ENCODE measurements around the gene MTFR1L. TPM values are rescaled to one million over a fixed set of nuclear protein-coding genes. Genes with fewer than 3 reads are reported as not detected.
A peak's percentile ranks its signal among the peaks of the same experiment; 100 is the strongest.

MTFR1L gene
- total and polyA plus RNA-seq, 9 of the 15 experiments (the other 6 are each of a cell fraction or from before 2014, with no cell fraction given): 41.4 to 98.5 (median 53.7) TPM

DNA sequence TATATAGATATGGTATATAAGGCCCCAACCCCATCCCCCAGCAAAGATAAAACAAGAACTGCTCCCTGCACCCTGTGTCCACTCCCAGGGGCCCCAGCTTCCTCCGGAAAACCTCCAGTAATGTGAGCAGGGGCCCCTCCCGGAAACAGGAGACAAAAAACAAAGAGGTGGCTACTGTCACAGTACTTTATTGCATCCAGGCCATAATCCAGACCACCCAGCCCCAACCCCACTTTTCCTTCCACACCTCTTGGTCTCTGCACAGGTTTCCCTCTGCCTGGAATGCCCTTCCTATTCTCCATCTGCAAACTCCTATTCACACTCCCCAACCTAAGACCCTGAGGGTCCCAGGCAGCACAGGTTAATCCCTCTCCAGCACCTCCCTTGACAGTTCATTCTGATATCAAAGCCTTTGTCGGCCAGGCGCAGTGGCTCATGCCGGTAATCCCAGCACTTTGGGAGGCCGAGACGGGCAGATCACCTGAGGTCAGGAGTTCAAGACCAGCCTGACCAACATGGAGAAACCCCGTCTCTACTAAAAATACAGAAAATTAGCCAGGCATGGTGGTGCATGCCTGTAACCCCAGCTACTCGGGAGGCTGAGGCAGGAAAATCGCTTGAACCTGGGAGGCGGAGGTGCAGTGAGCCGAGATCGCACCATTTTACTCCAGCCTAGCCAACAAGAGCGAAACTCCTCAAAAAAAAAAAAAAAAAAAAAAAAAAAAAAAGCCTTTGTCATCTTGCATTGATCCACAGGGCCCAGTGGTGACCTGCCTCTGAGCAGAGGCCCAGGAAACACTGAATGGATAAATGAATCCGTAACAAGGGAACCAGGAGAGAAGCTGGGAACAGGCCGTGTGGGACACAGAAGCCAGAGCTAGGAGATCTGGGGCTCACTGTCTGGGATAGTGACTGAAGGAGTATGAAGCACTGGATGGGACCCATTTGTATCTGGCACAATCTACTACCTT lies 41.8 kb downstream of the MTFR1L start:
- no peaks in the 10 kb centered on the region; the same call in 1 of the 2 replicates for H4K20me1 ChIP-seq (replicated peaks; ENCODE audit: control insufficient read depth, insufficient read depth, low read length)
- BruUV-seq (replicated peaks): no TSS peak
- 19% methylated on average over 15 of the region's 16 CpGs for WGBS (ENCODE audit: insufficient coverage, low coverage, missing lambda C conversion rate)
- no peaks in the 10 kb centered on the region for H3K9me1 ChIP-seq (ENCODE audit: control insufficient read depth, insufficient read depth, low read length)
- H2AFZ ChIP-seq (ENCODE audit: low read depth, low read length): peak overlapping the region; percentile 22
- peak overlapping the region; percentile 84 to 95; a peak in 3 of 4 replicates for H3K9ac ChIP-seq (ENCODE audit: insufficient read depth in 1 of 2, low read depth in 2 of 2, low read length in 2 of 2)
- peak overlapping the region; percentile 93 for H3K4me2 ChIP-seq (ENCODE audit: insufficient read depth, low read length)
- peaks cover 29 to 56% of the 10 kb centered on the region in 2 experiments for H3K4me1 ChIP-seq (replicated peaks in 1 of 2; ENCODE audit: control insufficient read depth in 2 of 2, insufficient read depth in 2 of 2, low read length in 2 of 2)
- ChIA-PET CTCF (ENCODE audit: low intra/inter-chr PET ratio) (no interaction called here), POLR2A (interaction anchor here (0.6 to 5.9 kb wide), 13 partner anchors 9 to 310 kb away, joined by 3 to 49 read pairs (median 4); partner anchors contain the start of gene ZNF593OS)
- H3K27ac ChIP-seq (ENCODE audit: extremely low read depth, low read depth, low read length): peak overlapping the region; percentile 92
- peak; percentile 51 to 92 (median 72) for DNase-seq (ENCODE audit: extremely low read depth in 1 of 4, low spot score in 3 of 4)
- intact Hi-C loops (cut with micrococcal nuclease): loop anchor here (5.0 kb wide), 1 partner anchor 371 kb away; the partner anchor contains the start of gene CEP85
- peak; percentile 57 for FAIRE-seq
- H3K36me3 ChIP-seq (ENCODE audit: control insufficient read depth, insufficient read depth, low read length): peaks cover 15% of the 10 kb centered on the region; the same call in 1 of the 3 replicates
- no peaks in the 10 kb centered on the region for H3K9me3 ChIP-seq (replicated peaks; ENCODE audit: control insufficient read depth, insufficient read depth, low read depth, low read length)
- H3K79me2 ChIP-seq (ENCODE audit: control insufficient read depth, insufficient read depth, low read length): peaks cover 42% of the 10 kb centered on the region
- ATAC-seq: peak; percentile 69
- no peaks in the 10 kb centered on the region for H3K27me3 ChIP-seq (ENCODE audit: control insufficient read depth in 2 of 2, insufficient read depth in 2 of 2, low read length in 2 of 2)
- in situ Hi-C loops (cut with MboI): no loop called here
- H3K4me3 ChIP-seq: peak overlapping the region; percentile 1; the same call in 1 of the 2 replicates
- no peak for TF ChIP-seq FOXA3 (CRISPR knock-in tag; conservative IDR thresholded peaks at IDR 0.05 in 1 of 2, IDR thresholded peaks at IDR 0.05 in 1 of 2)
- peak; percentile 84 for TF ChIP-seq RBBP5 (IDR thresholded peaks at IDR 0.05; ENCODE audit: borderline replicate concordance, insufficient read depth, low read length, poor library complexity, severe bottlenecking)
- TF ChIP-seq ZNF445 (CRISPR knock-in tag; IDR thresholded peaks at IDR 0.05; ENCODE audit: low read depth): no peak
- TF ChIP-seq, protein P1, sequence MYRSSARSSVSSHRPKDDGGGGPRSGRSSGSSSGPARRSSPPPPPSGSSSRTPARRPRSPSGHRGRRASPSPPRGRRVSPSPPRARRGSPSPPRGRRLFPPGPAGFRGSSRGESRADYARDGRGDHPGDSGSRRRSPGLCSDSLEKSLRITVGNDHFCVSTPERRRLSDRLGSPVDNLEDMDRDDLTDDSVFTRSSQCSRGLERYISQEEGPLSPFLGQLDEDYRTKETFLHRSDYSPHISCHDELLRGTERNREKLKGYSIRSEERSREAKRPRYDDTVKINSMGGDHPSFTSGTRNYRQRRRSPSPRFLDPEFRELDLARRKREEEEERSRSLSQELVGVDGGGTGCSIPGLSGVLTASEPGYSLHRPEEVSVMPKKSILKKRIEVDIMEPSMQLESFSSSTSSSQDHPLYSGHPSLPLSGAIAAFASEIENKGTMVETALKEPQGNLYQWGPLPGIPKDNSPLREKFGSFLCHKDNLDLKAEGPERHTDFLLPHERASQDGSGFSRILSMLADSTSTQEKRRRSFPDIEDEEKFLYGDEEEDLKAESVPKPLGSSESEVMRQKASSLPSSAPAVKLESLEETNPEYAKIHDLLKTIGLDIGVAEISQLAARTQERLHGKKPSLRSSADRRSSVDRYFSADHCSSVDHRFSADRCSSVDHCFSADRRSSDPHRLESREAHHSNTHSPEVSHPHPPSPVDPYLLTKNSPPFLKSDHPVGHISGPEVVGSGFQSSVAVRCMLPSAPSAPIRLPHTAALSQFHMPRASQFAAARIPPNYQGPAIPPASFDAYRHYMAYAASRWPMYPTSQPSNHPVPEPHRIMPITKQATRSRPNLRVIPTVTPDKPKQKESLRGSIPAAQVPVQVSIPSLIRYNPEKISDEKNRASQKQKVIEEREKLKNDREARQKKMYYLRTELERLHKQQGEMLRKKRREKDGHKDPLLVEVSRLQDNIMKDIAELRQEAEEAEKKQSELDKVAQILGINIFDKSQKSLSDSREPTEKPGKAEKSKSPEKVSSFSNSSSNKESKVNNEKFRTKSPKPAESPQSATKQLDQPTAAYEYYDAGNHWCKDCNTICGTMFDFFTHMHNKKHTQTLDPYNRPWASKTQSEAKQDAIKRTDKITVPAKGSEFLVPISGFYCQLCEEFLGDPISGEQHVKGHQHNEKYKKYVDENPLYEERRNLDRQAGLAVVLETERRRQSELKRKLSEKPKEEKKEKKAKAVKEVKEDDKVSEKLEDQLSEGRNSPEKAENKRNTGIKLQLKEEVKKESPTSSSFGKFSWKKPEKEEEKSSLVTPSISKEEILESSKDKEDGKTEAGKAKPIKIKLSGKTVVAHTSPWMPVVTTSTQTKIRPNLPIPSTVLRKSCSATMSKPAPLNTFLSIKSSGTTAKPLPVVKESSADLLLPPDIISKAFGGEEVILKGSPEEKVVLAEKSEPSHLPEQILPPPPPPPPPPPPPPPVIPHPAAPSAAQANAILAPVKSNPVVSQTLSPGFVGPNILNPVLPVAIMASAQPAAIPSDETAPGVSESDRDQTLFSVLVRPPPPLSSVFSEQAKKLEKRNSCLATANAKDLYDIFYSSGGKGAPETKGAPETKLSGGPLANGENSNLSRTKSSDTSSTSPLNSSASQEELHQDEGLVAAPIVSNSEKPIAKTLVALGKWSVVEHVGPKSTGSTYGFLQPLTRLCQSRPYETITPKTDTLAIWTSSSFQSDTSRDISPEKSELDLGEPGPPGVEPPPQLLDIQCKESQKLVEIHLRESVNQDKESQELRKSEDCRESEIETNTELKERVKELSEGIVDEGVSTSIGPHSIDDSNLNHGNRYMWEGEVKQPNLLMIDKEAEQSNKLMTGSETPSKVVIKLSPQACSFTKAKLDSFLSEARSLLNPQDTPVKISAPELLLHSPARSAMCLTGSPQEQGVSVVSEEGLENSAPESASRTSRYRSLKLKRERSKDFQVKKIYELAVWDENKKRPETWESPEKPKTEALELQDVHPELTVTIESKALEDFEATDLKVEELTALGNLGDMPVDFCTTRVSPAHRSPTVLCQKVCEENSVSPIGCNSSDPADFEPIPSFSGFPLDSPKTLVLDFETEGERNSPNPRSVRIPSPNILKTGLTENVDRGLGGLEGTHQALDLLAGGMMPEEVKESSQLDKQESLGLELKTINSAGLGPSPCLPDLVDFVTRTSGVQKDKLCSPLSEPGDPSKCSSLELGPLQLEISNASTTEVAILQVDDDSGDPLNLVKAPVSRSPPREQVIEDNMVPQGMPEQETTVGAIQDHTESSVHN (IDR thresholded peaks at IDR 0.05; ENCODE audit: borderline replicate concordance in 1 of 2, low read depth in 1 of 2): 0 out of 4 replicates have a peak, but pooled peaks of 1 of the 2 experiments have one; percentile 16
- peak; percentile 57 for TF ChIP-seq ATF7 (IDR thresholded peaks at IDR 0.05)
- TF ChIP-seq, protein P2, sequence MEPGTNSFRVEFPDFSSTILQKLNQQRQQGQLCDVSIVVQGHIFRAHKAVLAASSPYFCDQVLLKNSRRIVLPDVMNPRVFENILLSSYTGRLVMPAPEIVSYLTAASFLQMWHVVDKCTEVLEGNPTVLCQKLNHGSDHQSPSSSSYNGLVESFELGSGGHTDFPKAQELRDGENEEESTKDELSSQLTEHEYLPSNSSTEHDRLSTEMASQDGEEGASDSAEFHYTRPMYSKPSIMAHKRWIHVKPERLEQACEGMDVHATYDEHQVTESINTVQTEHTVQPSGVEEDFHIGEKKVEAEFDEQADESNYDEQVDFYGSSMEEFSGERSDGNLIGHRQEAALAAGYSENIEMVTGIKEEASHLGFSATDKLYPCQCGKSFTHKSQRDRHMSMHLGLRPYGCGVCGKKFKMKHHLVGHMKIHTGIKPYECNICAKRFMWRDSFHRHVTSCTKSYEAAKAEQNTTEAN (CRISPR knock-in tag; IDR thresholded peaks at IDR 0.05): no peak
- no peak for TF ChIP-seq YY1 (IDR thresholded peaks at IDR 0.05; ENCODE audit: borderline replicate concordance in 1 of 3, control insufficient read depth in 1 of 3, extremely low read depth in 1 of 3, insufficient read depth in 3 of 3, insufficient read length in 1 of 3, insufficient replicate concordance in 2 of 3, low read depth in 1 of 3, low read length in 2 of 3)
